Activated T-cell treated with anti-CD3 and anti-CD28 coated beads, Interleukin-2, amount 50 U/mL, for 1 hour (primary cell): ENCODE measurements around the gene BCL11A.

Source experiments
- DNase-seq: peaks from one replicate; pipeline ENCODE4 v3.0.0-alpha.2; 2020

Gene BCL11A

DNA sequence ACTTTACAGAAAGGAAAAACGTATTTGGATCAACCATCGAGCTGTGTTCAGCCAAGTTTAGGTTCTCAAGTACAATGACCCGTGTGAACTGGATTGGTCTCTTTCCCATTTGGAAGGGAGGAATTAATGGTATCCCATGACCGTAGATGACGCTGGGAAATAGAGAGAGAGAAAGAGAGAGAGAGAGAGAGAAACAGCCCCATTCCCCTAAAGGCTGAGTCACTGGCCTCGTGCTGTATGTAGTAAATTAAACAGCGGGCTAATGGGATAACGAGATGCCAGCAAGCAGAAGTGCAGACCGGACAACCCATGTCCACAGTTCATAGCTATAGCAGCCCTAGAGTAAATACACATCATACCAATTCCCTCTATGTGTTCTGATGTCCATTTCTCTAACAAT lies 99.6 kb downstream of the BCL11A start:
- DNase-seq, result no peak

DNA sequence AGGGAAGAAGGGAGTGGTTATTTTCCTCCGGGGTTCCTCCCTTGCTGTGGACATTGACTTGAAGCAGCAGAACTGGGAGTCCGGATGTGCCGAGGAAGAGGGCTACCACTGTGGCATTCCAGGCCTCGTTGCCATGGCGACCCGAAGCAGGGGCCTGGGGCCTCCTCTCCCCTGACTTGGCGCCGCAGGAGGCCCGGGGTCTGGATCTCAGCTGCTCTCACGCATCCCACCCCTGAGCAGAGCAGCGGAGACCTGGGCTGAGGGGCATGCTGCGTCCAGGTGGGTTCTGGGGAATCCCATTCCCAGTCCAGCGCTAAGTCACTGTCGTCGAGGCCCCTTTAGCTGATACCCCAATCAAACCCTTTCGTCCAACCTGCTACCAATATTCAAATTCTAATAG lies 100.2 kb downstream of the BCL11A start:
- DNase-seq, result no peak

DNA sequence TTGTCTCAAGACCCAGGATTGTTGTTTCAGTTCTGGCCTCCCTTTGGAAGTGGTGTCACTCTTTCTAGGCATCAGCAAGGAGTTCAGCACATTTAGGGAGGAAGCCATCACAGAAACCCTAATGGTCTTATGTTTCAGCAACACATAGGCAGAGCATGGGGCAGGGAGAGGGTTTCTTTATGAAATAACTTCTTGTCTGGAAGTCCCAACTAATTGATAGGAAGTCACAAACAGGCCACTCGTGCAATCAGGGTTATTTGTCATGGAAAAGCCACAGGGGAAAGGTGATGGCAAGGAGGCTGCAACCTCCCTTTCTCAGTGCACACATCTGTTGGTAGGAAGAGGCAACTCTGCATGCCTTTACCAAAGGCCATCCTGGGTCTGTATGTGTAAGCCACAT lies 103.0 kb downstream of the BCL11A start:
- DNase-seq, result no peak

DNA sequence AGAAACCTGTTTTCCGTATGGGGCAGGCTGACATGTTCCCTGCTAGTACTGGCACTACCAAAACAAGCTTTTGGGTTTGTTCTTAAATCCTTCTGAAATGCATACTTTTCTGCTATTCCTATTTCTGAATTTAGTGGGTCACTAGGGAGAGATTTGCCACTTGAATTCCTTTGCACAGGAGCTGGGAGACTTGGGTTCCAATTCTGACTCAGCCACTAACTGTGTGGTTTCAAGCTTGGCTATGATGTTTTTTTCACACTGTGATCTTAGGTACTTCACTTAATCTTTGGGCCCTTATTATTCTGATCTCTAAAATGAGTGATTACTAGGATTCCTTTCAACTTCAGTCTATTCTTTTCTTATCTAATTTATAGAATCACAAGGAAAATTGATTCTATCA lies 105.5 kb downstream of the BCL11A start:
- DNase-seq, result no peak

DNA sequence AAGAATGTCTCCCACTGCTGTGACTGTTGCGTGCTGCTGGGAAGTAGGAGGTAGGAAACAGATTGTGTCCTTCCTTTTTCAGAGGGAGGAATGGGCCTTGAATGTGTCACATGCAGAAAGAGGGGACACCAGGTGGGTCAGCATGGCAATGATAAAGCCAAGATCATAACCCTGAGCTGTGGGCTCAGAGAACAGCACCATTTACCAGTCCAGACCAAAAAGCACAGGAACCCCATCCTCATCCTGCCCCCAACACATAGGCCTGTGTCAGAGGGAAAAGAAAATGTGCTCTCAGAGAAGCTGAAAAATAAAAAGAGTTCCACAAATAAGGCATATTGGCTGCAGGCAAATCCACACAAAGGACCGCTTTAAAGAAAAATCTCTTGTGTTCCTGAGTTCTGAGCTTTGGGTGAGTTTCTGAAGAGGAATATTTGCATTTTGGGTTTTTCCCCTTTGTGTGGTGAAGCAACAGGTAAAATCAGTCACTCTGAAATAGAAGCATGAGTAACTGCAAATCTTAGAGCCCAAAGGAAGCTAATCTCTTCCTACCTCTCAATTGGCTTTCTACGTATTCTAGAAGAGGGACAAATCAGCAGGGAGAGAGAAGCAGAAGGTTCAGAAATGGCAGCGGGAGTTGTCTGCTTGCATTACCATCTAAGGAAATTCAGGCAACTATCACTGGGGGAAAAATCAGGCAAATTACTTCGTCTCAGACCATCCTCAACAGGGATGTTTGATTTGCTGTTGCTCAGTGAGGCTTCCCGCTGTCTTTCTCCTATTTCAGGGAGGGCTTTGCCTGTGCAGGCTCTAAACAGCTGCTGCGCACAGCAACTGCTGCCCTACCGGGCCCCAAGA lies 106.8 kb downstream of the BCL11A start:
- DNase-seq, result no peak

DNA sequence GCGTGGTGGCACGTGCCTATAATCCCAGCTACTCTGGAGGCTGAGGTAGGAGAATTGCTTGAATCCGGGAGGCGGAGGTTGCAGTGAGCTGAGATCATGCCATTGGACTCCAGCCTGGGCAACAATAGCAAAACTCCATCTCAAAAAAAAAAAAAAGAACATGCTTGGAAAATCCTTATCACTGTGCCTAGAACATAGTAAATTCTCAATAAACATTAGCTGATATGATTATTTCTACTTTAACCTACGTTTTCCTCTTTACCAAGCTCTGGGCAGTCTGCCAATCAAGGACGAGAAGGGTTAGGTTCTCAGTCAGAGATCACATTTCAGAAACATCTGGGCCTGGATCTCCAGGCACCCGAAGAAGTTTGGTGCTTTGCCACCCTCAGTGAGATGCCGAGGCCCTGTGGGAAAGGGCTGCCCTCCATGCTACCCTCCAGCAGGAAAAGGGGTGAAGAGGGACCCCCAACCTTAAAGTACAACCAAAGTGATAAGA lies 107.7 kb downstream of the BCL11A start:
- DNase-seq, result no peak

DNA sequence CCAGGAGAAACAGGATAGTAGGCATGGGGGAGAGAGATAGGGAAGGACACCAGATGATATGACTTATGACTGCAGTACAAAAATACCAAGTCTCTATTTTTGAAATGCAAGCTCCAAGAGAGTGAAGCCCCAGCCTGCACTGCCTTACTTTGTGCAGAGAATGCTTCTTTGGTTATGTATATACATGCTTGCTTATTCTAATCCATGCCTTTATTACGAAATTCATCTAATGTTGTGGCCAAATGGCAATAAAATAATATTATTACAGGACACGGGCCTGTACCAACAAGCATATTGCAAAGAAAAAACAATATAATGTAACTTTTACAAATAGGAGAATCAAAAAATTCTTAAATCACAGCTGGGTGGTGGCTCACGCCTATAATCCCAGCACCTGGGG lies 110.8 kb downstream of the BCL11A start:
- no peak for DNase-seq

DNA sequence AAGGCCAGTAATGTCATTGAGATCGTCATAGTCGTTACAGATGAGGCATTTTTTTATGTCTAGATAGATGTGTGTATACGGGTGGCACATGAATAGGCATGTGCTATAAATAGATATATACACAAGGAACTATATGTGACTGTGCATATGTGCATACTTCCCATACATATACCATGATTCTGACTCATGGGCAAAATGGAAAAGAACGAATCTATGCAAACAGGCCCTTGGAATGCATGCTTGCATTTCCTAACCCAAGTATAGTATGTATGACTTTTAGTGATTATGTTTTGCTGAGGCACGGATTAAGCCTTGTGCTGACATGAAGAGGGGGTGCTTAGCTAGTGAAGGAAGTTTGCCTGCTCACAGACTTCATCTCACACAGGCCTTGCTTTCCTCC lies 111.7 kb downstream of the BCL11A start:
- DNase-seq, result no peak

DNA sequence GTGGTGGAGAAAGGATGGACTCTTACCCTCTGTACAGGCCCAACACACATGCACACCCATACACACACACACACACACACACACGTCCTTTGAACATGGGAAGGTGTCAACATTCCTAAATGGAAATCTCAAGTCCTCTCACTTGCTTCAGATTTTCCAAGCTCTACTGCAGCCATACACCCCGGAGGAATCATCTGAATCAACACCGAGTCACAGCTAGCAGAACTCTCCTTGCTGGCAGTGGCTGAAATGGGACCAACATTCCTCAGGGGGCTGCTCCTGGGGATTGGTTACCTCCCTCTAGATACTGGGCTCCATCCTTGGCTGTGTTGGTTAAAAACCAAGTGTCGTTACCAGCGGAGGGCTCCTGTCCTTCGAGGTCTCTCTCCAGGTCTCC lies 112.7 kb downstream of the BCL11A start:
- no peak for DNase-seq

DNA sequence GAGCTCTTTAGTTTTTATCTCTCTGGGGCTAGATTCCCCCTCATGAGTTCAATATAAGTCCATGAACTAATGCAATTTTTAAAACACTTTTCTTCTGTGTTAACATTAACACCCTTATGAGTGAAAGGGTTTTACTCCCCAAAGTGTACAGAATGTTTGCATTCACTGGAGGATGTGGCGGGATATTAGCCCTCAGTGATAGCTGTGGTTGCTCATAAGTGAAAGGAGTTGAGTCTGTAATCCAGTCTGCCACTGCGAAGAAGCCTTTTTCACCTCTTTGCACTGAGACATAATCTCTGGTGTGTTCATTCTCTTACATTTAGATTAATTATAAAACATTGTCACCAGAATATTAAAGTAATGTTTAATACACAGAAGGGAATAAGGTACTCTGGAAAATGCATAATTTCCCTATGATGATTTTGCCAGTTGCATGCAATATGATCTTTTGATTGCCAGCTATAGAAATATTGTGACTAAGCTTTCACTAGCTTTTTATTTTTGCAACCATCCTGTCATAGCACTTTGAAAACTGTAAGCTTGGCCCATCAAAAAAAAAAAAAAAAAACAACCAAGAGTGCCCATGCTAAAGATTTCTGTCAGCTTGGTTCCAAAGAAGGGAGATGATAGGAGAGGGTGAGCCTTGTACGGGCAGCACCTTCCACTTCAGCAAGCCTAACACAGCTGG lies 113.2 kb downstream of the BCL11A start:
- no peak for DNase-seq

DNA sequence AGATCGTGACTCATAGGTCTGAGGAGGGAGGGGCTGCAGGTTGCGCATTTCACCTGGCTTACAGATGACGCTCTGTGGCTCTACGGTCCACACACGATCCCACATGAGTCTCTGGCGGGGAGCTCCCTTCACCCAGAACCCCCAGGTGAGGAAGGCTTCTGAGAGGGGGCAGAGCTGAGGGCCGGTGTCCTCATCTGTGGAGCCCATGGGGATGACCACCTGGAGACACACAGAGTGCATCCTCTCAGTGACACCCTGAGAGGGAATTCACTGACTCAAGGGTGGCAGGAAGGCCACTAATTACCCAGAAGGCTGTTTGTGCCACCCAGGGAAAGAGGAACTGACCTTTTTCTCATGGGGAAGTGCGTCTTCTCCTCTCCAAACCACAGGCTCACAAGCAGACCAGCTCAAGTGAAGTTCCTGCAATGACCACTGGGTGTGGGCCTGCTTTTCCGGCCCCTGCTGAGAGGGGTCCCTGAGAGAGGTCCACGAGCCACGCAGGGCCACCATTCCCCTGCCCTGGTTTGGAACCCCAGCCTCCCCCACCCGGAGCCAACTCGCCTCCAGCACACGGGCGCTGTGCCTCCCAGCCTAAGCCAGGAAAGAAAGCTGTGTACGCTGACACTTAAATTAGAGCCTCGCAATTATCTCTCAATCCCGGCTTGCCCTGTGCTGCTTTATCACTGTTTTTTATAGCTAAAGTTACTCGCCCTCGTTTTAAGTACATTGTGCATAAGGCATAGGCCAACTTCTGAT lies 114.1 kb downstream of the BCL11A start:
- DNase-seq, result no peak

DNA sequence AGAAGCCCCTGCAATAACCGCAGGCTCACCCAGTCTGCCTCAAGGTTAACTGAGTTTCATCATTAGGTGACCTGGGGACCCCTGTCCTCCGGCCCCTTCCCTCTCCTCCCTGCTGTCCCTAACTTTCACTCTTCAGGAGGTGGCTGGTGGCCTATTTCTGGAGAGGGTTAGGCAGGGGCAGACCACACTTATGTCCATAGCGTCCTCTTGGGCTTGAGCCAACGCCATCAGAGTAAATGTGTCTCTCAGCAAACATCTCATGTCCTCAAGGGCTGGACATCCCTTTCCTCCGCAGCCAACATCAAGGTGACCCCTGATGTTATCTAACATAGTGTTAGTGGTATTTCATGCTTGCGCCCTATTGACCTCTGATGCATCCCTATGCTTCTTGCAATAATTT lies 114.8 kb downstream of the BCL11A start:
- DNase-seq, result no peak

DNA sequence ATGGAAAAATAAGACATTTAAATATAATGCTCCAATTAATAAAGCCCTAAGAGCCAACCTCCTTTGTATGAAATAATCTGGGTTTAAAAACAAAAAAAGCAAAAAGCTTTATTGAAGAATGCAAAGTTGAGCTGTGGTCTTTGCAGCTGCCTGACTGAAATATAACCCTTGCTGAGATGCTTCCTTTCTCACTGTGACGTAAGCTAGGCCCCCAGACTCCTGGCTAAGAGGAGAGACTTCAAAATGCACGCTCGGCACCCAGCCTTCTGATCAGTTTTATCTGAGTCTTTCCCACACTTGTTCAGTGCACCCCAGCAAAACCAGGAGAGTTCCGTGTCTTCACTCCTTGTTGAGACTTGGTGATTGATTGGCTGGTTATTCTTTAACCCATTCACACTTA lies 115.3 kb downstream of the BCL11A start:
- DNase-seq, result no peak

DNA sequence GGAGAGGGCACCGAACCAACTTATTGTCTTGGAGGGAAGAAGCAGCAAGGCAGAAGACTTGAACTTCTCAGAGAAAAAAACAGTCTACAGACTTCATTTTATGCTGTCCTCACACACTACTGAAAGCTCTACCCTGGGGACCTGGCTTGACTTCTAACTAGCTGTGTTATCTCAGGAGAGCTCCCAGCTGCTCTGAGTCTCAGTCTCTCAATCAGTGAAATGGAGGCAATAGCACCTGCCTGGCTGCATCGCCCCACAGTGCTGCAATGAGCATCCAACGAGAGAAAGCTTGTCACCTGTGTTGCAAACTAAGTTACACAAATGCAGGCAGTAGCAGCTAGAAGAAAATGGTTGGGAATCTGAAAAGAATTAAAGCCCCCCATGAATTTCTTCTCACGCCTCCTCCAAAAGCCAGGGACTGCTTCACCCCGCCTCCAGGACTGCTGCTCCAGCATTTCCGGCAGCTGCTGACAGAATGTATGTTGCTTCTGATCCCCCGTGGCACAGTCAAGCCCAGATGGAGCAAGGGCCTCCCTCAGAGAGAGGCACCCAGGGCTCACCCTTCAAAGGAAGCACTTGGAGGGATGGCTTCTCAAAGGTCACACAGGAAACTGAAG lies 116.3 kb downstream of the BCL11A start:
- DNase-seq, result no peak

DNA sequence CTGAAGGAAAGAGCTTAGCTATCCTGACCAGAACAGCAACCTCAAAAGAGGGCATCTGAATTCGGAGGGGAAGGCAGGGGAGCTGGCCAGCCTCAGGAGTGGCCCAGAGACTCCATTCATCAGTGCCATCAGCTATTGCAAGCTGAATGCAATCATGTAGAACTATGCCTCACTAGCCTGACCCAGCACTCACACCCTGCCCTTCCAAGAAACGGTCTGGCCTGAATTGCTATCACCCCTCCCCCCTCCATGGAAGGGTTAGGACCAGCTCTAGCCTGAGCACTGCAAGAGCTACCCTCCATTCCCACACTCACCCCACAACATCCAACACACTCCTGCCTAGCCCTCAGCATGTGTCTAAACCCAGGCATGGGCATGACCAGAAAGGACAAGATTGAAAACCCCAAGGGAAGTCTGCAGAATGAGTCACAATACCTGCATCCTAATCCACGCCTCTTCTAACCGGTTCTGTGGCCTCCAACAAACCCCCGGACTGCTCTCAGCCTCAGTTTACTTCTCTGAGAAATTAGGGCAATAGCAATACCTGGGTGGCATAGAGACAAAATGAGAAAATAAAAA lies 120.3 kb downstream of the BCL11A start:
- no peak for DNase-seq

DNA sequence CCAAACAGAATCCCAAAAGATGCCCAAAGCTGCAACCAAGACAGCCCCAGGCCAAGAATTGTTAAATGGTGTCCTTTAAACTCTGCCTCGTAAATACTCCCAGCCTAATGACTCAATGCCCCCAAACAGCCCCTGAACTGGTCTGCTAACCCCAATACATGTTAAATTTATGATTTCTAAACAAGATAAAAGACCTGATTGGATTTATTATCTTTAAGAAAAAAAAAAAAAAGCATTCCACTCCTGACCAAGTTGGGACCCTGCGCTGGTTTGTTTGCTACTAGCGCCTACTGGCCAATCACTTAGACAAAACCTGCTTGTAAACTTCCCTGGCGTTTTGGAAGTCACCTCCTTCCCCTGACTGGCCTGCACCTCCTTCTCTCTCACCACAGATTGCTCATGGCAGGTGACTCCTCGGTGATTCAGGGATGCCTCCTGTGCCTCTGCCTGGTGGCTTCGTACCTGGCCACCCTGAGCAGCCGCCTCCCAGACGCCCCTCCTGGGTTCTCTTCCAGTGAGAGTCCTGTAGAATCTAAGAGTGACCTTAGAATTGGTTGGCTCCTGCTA lies 121.3 kb downstream of the BCL11A start:
- DNase-seq, result no peak

DNA sequence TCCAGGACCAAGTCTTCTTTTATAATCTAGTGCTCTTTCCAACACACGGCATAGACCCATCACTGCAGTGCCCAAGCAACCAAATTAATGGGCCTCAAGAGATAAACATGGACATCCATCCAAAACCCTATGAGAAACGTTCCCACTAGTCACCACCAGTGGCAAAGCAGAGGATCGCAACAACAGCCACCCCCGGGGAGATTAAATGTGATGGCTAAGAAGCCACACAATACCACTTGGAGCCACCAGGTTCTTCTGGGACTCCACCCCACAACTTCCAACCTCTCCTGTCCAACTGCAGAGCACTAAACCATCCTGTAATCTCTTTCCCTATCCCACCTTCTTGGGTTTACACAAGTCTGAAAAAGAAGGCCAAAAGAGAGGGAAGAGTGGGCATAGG lies 123.8 kb downstream of the BCL11A start:
- no peak for DNase-seq

DNA sequence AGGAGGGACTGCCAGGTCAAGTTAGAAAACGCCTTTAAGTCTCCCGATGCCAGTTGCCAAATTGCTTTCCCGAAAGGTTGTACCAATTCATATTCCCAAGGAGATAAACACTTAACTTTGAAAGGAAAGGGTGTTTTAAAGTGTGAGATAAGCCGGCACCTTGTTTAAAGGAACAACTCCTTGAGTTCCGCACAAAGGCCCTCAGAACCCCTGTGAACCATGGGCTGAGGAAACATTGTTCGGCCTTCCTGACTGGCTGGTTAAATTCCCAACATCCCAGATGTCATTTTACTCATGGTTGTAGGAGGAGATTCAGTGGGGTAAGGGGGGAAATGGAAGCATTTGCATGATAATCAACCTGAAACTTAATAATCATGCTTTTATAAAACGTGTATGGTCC lies 126.6 kb downstream of the BCL11A start:
- no peak for DNase-seq

DNA sequence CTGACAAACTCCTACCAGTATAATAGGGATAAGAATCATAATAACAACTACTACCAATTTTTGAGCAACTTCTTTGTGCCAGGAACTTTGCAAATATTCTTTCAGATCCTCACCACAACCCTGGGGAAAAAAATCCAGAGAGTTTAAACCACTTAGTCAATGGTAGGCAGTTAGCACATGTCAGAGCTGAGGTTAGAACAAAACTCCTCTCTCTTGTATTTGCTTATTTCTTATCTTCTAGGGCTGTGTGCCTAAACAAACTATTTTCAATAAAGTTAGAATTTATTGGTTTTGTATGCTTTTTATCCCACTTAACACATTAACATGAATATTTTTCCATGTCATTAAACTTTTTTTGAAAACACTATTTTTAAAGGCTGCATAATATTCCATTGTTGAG lies 127.1 kb downstream of the BCL11A start:
- DNase-seq, result no peak

DNA sequence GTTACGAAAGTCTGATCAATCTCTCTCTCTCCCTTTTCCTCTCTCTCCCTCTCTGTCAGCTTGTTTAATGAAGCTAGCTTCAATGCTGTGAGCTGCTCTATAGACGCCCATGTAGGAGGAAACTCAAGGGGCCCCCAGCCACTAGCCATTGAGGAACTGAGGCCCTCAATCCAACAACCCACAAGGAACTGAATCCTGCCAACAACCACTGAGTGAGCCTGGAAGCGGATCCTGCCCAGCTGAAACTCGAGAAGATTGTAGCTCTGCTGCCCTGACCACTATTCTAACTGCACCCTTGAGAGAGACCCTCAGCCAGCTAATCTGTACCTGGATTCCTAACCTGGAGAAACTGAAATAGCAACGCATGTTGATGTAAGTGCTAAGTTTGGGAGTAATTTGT lies 129.2 kb downstream of the BCL11A start:
- DNase-seq, result no peak

DNA sequence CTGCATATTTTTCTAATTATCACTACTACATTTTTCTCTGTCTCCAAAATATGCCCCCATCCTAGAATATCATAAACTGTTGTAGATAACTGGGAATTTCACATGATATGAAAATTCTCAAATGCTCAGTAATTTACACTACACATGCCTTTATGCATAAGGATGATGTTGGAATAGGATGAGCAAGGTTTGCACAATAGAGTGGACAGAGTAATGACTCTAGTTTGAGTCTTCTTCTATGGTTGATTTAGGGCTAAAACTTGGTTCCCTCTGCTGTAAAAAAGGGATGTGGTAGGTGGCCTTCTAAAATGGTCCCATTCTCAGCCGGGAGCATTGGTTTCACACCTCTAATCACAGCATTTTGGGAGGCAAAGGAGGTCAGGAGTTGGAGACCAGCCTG lies 129.9 kb downstream of the BCL11A start:
- no peak for DNase-seq

DNA sequence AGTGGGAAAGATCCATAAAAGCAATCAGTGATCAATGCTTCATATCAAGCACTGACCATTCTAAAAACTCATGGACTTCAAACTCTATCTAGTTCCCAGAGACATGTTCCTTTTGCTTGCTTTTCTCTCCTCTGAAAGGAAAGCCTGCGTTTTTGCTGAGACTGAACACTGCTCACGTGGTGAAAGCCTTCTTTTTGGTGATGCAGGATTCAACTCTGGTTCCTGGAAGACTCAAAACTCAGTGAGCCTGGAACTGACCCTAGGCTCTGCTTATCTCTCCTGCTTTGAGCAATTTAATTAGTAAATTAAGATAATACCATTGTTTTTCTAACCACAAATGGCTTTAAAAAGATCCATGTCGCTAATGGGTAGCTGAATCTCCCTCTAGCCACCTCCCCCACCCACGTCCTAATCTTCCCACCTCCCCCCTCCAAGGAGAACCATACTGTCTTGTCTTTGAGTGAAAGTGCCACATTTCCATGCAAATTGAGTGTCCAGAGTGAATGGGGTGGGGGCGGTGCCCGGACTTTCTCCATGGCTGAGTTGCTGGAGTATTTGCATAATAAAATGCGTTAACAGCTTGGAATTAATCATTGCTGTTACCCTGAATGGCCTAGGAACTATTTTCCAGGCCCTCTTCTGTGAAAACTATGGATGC lies 130.5 kb downstream of the BCL11A start:
- DNase-seq, result no peak
